AG09319 (cell line): Measurements from ENCODE around the gene NPC1.
"Not testable (repeated sequence)": the region's sequence is repeated elsewhere in the genome, so short reads cannot be mapped to it uniquely, and the experiment has no call there.

ENCODE experiments used
- DNase-seq: peaks from one replicate; pipeline ENCODE4 v3.0.0-alpha.2; 2010; ENCODE audit warnings: low read depth; ENCODE audit errors: extremely low read depth
- TF ChIP-seq, protein P1 (sequence below): IDR thresholded peaks from 2 replicates; pipeline ENCODE4 v1.5.1; 2011; ENCODE audit warnings: low read depth, mild to moderate bottlenecking, inconsistent platforms, low read length, moderate library complexity

NPC1 gene

GRCh38 chr18:23580677-23581367 is 5.5 kb downstream of the NPC1 start:
- peak; percentile 37 for DNase-seq
- TF ChIP-seq, protein P1, sequence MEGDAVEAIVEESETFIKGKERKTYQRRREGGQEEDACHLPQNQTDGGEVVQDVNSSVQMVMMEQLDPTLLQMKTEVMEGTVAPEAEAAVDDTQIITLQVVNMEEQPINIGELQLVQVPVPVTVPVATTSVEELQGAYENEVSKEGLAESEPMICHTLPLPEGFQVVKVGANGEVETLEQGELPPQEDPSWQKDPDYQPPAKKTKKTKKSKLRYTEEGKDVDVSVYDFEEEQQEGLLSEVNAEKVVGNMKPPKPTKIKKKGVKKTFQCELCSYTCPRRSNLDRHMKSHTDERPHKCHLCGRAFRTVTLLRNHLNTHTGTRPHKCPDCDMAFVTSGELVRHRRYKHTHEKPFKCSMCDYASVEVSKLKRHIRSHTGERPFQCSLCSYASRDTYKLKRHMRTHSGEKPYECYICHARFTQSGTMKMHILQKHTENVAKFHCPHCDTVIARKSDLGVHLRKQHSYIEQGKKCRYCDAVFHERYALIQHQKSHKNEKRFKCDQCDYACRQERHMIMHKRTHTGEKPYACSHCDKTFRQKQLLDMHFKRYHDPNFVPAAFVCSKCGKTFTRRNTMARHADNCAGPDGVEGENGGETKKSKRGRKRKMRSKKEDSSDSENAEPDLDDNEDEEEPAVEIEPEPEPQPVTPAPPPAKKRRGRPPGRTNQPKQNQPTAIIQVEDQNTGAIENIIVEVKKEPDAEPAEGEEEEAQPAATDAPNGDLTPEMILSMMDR, result no peak

DNA sequence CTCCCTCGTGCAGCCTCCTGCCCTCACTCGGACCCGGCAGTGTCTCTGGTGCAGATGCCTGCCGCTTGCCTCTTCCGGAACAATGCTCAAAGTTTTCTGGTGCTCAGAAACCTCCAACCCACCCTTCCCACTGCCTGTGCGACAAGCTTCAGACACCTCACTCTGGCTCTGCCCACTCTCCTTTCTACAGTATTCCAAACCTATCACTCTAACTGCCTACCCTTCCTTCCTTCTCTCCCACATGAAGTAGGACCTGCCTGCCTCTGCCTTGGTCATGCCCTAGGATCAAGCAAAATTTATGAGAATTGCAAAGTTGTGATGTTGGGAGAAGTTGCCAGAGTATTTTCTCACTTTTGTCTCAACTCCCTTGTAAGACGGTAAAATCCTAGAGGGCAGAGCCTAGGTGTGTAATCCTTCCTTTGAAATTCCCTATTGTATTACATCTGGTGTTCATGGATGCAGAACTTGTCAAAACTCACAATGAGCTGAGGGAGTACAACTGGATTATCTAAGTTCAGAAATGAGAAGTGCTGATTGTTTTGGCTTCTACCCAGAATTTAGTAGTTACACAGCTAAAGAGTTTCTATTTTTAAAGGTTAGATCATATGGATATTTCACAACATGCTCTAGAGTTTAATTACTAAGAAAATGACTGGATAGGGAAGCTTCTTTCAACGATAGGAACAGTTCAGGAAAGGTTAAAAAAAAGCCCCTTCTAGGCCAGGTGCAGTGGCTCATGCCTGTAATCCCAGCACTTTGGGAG is 7.2 kb downstream of the NPC1 start:
- DNase-seq, result no peak
- TF ChIP-seq, protein P1, result no peak

GRCh38 chr18:23578067-23578701 is 8.1 kb downstream of the NPC1 start:
- no peak for DNase-seq
- TF ChIP-seq, protein P1, result no peak

- not testable (repeated sequence) for DNase-seq
These were observed 8.8 kb downstream of the NPC1 start for GRCh38 chr18:23577521-23577920.

DNA sequence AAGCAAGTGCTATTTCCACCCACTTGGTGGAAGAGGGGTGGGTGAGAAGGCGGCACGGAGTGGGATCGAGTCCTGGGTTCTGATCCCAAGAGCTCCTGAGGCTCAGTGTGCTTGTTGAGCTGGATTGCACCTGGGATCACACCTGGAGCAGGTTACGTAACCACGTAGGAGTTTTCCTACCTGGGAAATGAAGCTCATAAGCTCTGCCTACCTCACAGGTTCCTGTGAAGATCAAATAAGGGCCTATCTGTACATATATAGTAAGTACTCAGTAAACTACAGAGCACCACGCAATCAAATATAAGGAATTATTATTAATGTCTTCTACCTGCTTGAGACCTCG is 11.0 kb downstream of the NPC1 start:
- no peak for DNase-seq
- TF ChIP-seq, protein P1, result no peak

- TF ChIP-seq, protein P1, result no peak
These were observed 11.5 kb downstream of the NPC1 start for GRCh38 chr18:23574611-23575308.

GRCh38 chr18:23573626-23574431 is 12.5 kb downstream of the NPC1 start:
- TF ChIP-seq, protein P1, result no peak
- no peak for DNase-seq

More at GRCh38 chr18:23574611-23575308, 11.5 kb downstream of the NPC1 start:
- DNase-seq, result no peak
